AG08396 (cell line): ENCODE results near the gene ZNF366.

Source experiments
- DNase-seq: peaks from one replicate; pipeline ENCODE4 v3.0.0; 2012; ENCODE audit warnings: low spot score, mixed read lengths

ZNF366 gene

GRCh38 chr5:72507231-72507906, at the start of gene ZNF366:
TSS of gene ZNF366 (minus strand) at chr5:72507410. CDS start at chr5:72461496, 45,914 bp downstream.
- DNase-seq = no peak

GRCh38 chr5:72556351-72557166, 49.3 kb upstream of the ZNF366 start:
- peak; percentile 57 for DNase-seq

- DNase-seq = no peak
Observed at GRCh38 chr5:72555871-72556270, 48.7 kb upstream of the ZNF366 start.

GRCh38 chr5:72554897-72555296, 47.7 kb upstream of the ZNF366 start:
- no peak for DNase-seq

GRCh38 chr5:72552041-72552557, 44.9 kb upstream of the ZNF366 start:
- DNase-seq = no peak

GRCh38 chr5:72550595-72550994, 43.4 kb upstream of the ZNF366 start:
- no peak for DNase-seq

- DNase-seq = no peak
Observed at GRCh38 chr5:72543811-72544210, 36.6 kb upstream of the ZNF366 start.

GRCh38 chr5:72543365-72543764, 36.2 kb upstream of the ZNF366 start:
- DNase-seq = no peak

- DNase-seq = no peak
Observed at GRCh38 chr5:72542695-72543094, 35.5 kb upstream of the ZNF366 start.

GRCh38 chr5:72541501-72542225, 34.5 kb upstream of the ZNF366 start:
- no peak for DNase-seq

- no peak for DNase-seq
Observed at GRCh38 chr5:72540759-72541438, 33.7 kb upstream of the ZNF366 start.

- no peak for DNase-seq
Observed at GRCh38 chr5:72539726-72540125, 32.5 kb upstream of the ZNF366 start.

- no peak for DNase-seq
Observed at GRCh38 chr5:72539038-72539437, 31.8 kb upstream of the ZNF366 start.

GRCh38 chr5:72537166-72537565, 30.0 kb upstream of the ZNF366 start:
- DNase-seq = no peak

- DNase-seq = no peak
Observed at GRCh38 chr5:72531496-72532190, 24.4 kb upstream of the ZNF366 start.

GRCh38 chr5:72530196-72530595, 23.0 kb upstream of the ZNF366 start:
- DNase-seq = no peak

GRCh38 chr5:72529383-72529782, 22.2 kb upstream of the ZNF366 start:
- no peak for DNase-seq

- DNase-seq = peak; percentile 50
Observed at GRCh38 chr5:72525816-72526215, 18.6 kb upstream of the ZNF366 start.

- peak; percentile 19 for DNase-seq
Observed at GRCh38 chr5:72523960-72524582, 16.9 kb upstream of the ZNF366 start.

- DNase-seq = no peak
Observed at GRCh38 chr5:72522607-72523006, 15.4 kb upstream of the ZNF366 start.

- no peak for DNase-seq
Observed at GRCh38 chr5:72519111-72519510, 11.9 kb upstream of the ZNF366 start.
